Stimulated activated CD8-positive, alpha-beta memory T cell treated with anti-CD3 and anti-CD28 coated beads, Interleukin-7, amount 100 ng/mL, for 1 hour (primary cell): ENCODE measurements around the gene MFAP1.
"Not testable (repeated sequence)": the region's sequence is repeated elsewhere in the genome, so short reads cannot be mapped to it uniquely, and the experiment has no call there.

ENCODE experiments used
- DNase-seq, 2 donors: peaks; one replicate each; pipeline ENCODE4 v3.0.0-alpha.2; 2020; ENCODE audit warnings: low read depth in 2 of 2

The MFAP1 gene

GRCh38 chr15:43824302-43825246 is at the start of gene MFAP1:
TSS of gene MFAP1 (minus strand) at chr15:43824690. CDS start at chr15:43824569, 121 bp downstream.
- DNase-seq: peak; percentile 78 to 81

DNA sequence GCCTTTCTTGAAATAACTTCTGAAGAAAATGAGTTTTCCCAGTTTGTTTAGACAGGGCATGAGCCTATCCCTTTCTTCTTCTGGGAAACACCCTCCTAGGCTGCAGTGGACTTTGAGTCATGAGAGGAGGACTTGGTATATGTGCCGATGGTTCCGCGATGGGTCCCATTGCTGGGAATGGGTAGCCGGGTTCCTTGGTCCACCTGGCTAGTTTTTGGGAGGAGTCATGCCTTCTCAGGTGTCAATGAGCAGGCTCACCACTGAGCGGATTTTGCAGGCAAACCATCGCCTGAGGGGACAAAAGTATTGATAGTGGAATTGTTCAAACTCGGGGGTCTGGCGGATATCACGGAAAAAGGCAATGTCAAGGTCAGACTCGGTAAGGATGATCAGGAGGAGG is 49.2 kb upstream of the MFAP1 start:
- no peak for DNase-seq

DNA sequence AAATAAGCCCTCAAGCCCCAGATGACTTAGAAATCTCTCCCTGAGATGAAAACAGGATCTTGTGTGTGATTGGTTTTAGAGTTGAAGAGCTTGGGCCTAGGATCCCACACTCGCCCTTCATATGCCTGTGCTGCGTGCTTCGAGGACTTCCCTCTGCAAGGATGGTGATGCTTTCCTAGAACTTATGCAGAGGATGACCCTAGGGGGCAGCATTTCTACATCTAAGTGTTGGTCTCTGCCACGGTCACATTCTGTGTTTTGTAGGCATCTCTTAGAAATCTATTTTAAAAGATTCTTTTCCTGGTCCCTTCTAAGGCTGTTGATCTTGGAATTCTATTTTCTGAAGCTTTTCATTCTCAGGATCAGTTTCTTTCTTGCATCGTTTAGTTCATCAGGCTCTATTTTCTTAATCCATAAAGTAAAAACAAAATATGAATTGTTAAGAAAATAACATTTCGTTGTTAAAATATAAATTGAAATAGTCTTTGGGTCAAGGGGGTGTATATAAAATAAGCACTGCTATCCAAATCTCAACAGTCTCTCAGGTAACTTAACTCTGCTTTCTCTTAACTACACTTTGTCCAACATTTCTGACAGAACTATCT is 48.0 kb upstream of the MFAP1 start:
- no peak for DNase-seq

DNA sequence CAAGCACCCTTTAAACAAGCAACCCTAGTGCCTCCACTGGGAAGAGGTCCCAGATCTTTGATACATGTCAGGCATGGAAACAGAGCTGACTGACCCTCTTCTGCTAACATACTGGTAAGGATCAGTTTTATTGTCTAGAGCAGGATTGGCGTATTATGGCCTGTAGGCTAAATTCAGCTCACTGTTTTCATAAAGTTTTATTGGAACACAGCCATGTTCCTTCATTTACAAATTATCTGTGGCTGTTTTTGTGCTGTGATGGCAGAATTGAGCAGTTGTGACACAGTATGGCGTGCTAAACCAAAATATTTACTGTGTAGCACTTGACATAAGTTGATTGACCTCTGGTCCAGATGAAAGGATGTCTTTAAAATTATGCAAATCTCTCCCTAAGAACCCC is 47.3 kb upstream of the MFAP1 start:
- no peak for DNase-seq

GRCh38 chr15:43868406-43868805 is 43.9 kb upstream of the MFAP1 start:
- DNase-seq: no peak

DNA sequence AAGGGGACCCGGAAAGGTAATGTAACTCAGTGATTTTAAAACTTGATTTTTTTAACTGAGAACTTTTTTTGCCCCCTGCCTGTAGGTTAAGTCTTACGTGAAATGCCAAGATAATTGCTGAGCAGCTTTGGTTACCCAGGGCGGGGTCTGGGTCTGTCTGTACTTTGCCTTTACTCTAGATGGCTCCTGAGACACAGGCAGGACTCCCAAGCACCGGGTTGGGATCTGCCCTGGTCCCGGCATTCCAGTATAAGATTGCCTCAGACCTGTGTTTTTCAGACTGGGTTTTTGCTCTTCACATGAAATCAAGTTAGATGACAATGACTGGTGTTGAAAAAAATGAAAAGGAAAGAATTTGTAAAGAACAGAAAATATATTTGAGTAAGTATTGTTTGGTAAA is 42.6 kb upstream of the MFAP1 start:
- no peak for DNase-seq

GRCh38 chr15:43866636-43867035 is 42.1 kb upstream of the MFAP1 start:
- DNase-seq: not testable (repeated sequence)

DNA sequence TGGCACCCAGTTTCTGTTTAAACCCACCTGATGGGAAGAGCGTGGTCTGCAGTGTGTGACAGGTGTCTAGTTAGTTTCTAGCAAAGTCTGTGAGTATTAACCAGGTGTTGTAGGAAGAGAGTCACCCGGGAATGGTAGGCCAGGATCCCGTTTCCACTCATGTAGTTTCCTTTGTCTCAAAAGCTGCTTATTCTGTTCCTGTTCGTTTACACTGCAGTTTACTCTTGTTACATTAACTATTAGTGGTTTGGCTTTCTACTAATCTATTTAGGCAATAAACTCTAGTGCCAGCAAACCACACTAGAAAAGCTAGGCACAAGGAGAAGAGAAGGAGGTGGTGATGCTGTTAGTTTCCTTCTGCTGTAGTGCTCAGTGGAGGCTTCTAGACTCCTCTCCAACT is 35.1 kb upstream of the MFAP1 start:
- DNase-seq: no peak

GRCh38 chr15:43854801-43855200 is 30.3 kb upstream of the MFAP1 start:
- no peak for DNase-seq

DNA sequence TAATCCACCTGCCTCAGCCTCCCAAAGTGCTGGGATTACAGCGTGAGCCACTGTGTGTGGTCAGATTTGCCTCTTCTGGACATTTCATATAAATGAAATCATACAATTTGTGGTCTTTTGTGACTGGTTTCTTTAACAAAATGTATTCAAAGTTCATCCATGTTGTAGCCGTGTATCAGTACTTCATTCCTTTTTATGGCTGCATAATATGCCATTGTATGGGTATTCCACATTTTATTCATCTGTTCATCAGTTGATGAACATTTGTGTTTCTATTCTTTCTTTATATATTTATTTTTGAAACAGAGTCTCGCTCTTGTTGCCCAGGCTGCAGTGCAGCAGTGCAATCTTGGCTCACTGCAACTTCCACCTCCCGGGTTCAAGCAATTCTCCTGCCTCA is 28.1 kb upstream of the MFAP1 start:
- DNase-seq: no peak

- no peak for DNase-seq
Observed at GRCh38 chr15:43851251-43851650, 26.8 kb upstream of the MFAP1 start.

DNA sequence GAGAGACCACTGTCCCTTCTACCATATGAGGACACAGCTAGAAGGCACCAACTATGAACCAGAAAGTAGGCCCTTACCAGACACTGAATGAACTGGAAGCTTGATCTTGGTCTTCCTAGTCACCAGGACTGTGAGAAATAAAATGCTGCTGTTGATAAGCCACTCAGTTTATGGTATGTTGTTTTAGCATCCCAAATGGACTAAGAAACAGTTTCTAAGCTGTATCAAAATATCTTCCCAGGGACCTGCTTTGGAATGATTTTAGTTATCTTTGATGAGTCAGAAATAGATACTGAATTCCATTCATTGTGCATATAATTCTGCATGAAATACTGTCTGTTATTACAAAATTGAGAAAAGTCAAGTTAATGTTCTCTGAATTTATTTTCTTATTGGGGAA is 20.9 kb upstream of the MFAP1 start:
- DNase-seq: no peak

- not testable (repeated sequence) for DNase-seq
Observed at GRCh38 chr15:43832485-43832884, 8.0 kb upstream of the MFAP1 start.

GRCh38 chr15:43831519-43832052 is 7.1 kb upstream of the MFAP1 start:
- DNase-seq: not testable (repeated sequence)

DNA sequence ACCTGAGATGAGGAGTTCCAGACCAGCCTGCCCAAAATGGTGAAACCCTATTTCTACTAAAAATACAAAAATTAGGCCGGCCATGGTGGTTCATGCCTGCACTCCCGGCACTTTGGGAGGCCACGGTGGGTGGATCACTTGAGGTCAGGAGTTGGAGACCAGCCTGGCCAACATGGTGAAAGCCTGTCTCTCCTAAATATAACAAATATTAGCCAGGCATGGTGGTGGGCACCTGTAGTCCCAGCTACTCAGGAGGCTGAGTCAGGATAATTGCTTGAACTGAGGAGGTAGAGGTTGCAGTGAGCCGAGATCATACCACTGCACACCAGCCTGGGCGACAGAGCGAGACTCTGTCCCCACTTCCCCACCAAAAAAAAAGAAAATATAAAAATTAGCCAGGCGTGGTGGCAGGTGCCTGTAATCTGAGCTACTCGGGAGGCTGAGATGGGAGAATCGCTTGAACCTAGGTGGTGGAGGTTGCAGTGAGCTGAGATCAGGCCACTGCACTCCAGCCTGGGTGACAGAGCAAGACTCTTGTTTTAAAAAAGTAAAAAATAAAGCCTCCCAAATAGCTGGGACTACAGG is 6.3 kb upstream of the MFAP1 start:
- not testable (repeated sequence) for DNase-seq

DNA sequence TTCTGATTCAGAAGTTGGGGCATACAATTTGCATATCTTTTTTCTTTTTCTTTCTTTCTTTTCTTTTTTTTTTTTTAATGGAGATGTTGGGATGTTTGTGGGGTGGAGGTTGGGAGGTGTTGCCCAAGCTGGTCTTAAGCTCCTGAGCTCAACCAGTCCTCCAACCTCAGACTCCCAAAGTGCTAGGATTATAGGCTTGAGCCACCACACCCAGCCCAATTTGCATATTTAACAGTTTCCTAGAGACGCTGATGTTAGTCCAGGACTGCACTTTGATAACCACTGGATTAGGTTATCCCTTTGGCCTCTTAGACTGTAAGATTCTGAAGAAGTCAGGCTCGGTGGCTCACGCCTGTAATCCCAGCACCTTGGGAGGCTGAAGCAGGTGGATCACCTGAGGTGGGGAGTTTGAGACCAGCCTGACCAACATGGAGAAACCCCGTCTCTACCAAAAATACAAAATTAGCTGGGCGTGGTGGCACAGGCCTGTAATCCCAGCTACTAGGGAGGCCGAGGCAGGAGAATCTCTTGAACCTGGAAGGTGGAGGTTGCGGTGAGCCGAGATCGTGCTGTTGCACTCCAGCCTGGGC is 5.6 kb upstream of the MFAP1 start:
- DNase-seq: not testable (repeated sequence)

DNA sequence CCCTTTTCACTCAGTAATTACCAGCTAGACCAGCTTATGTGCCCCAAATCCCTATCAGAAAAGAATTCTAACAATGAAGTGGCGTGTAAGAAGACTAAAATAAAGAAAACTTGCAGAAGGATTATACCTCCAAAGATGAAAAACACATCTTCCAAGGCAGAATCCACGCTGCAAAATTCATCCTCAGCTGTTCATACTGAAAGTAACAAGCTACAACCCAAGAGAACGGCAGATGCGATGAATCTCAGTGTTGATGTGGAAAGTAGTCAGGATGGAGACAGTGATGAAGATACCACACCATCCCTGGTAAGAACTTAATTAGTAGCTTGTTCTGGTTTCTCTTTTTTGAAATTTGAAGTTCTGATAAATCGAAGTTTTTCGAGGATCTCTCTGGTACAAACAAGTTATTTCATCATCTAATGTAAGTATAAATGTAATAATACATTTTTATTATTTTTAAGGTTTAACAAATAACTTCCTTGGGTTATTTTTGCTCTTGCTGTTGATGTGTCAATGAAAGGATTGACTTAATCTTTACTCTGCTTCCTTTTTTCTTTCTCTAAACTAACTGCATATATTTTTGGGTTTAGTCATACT is 3.7 kb upstream of the MFAP1 start:
- DNase-seq: no peak

GRCh38 chr15:43826508-43827341 is 2.2 kb upstream of the MFAP1 start, which contains the start of gene WDR76:
TSS of gene WDR76 (plus strand) at chr15:43827002. CDS start at chr15:43827033, 31 bp downstream.
- DNase-seq: peak; percentile 39 to 41

GRCh38 chr15:43826029-43826507 is 1.6 kb upstream of the MFAP1 start:
- no peak for DNase-seq

DNA sequence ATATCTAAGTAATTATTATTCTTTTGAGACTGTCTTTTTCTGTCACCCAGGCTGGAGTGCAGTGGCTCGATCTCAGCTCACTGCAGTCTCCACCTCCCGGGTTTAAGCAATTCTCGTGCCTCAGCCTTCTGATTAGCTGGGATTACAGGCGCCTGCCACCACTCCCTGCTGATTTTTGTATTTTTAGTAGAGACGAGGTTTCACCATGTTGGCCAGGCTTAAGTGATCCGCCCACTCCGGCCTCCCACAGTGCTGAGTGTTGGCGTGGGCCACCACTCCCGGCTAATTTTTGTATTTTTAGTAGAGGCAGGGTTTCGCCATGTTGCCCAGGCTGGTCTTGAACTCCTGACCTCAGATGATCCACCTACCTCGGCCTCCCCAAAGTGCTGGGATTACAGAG is 815 bp upstream of the MFAP1 start:
- not testable (repeated sequence) for DNase-seq
